Omental fat pad (tissue), 4 donors: Measurements from ENCODE around the gene F11. TPM values are rescaled to one million over a fixed set of nuclear protein-coding genes. Genes with fewer than 3 reads are reported as not detected.

Source experiments
- ATAC-seq: fragments of 150-250 bp; one replicate; pipeline ENCODE4 v1.9.1; 2016; ENCODE audit warnings: mild to moderate bottlenecking, moderate library complexity; ENCODE audit not compliant: low FRiP score
- DNase-seq: peaks from one replicate; pipeline ENCODE4 v3.0.0-alpha.2; 2019; ENCODE audit warnings: low spot score
- total RNA-seq, 4 donors: library from RNA; depleted of rRNA; stranded (reverse); fragments of >200 nt; gene quantifications; one replicate each; pipeline ENCODE4 v1.1.0, GENCODE V29; 2016
- TF ChIP-seq, protein P1 (sequence below), 3 donors: fragments of 450-650 bp; IDR thresholded peaks; one replicate each; pipeline ENCODE4 v1.5.1; 2016 to 2017; ENCODE audit warnings: antibody characterized with exemption in 3 of 3, mild to moderate bottlenecking in 3 of 3, moderate library complexity in 2 of 3

Gene F11
- total RNA-seq, 4 donors from 2014 or later, result 0.19 TPM; not detected in 3

GRCh38 chr4:186329372-186329771 is 63.4 kb downstream of the F11 start:
- no peak for DNase-seq
- no peak for ATAC-seq
- TF ChIP-seq, protein P1, sequence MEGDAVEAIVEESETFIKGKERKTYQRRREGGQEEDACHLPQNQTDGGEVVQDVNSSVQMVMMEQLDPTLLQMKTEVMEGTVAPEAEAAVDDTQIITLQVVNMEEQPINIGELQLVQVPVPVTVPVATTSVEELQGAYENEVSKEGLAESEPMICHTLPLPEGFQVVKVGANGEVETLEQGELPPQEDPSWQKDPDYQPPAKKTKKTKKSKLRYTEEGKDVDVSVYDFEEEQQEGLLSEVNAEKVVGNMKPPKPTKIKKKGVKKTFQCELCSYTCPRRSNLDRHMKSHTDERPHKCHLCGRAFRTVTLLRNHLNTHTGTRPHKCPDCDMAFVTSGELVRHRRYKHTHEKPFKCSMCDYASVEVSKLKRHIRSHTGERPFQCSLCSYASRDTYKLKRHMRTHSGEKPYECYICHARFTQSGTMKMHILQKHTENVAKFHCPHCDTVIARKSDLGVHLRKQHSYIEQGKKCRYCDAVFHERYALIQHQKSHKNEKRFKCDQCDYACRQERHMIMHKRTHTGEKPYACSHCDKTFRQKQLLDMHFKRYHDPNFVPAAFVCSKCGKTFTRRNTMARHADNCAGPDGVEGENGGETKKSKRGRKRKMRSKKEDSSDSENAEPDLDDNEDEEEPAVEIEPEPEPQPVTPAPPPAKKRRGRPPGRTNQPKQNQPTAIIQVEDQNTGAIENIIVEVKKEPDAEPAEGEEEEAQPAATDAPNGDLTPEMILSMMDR (IDR thresholded peaks at IDR 0.05), result no peak

DNA sequence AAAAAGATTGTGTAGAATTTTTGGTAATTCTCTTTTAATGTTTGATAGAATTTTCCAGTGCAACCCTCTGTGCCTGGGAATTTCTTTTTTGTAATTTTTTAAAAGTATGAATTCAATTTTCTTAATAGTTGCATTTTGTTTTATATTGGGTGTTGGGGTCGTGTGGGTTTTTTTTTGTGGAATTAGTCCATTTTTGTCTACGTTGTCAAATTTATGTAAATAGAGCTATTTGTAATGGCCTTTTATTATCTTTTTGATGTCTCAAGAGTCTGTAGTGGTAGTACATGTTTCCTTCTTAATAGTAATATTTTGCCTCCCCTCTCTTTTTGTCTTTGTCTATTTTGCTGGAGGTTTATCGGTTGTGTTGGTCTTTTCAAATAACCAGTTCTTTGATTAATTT is 64.4 kb downstream of the F11 start:
- DNase-seq, result no peak
- TF ChIP-seq, protein P1 (IDR thresholded peaks at IDR 0.05), result no peak
- no peak for ATAC-seq

DNA sequence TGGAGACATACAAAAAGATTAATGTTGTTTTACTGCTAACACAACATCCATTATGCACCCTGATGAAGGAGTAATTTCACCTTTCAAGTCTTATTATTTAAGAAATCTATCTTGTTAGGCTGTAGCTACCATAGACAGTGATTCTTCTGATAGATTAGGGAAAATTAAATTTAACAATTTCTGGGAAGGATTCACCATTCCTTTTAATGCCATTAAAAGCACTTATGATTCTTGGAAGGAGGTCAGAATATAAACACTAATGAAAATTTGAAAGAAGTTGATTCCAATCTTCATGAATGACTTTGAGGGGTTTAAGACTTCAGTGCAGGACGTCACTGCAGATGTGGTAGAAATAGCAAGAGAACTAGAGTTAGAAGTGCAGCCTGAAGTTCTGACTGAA is 69.8 kb downstream of the F11 start:
- DNase-seq (no peak), ATAC-seq (no peak)
- TF ChIP-seq, protein P1 (IDR thresholded peaks at IDR 0.05), result no peak

Other genes with a start within 250 kb of the F11 start
- 10 to 100 TPM in 2 of 4 donors, 1 to 10 TPM in 2; 4.2 to 22.7 (median 9.5) TPM for gene TLR3, start 197.0 kb upstream of the F11 start, total RNA-seq
- 10 to 100 TPM in 3 of 4 donors, 1 to 10 TPM in 1; 7.7 to 15.3 (median 11.8) TPM for gene FAM149A, start 161.5 kb upstream of the F11 start, total RNA-seq
- gene CYP4V2, start 74.6 kb upstream of the F11 start, total RNA-seq, result 10 to 100 TPM; 27.7 to 36.0 (median 31.7) TPM
- gene KLKB1, start 38.7 kb upstream of the F11 start, total RNA-seq, result 1 to 10 TPM in 1 of 4 donors, under 1 TPM in 3; 0.47 to 1.3 (median 0.67) TPM